ENCODE data around the gene HJV.

Gene HJV

GRCh38 chr1:145994391-145995120, 27.0 kb downstream of the HJV start:
- Histone ChIP-seq H3K27me3 (ENCODE audit: control insufficient read depth in 5 of 5, insufficient read depth in 4 of 5, low read length in 5 of 5) (no peaks in the 10 kb centered on the region), H3K36me3 (ENCODE audit: control insufficient read depth in 5 of 5, insufficient read depth in 5 of 5, low read length in 5 of 5) (peaks cover 23 to 38% (median 30%) of the 10 kb centered on the region in 5 donors), H3K4me3 (ENCODE audit: low read depth in 1 of 5, low read length in 5 of 5) (peak overlapping the region; percentile 89 to 100 (median 100)), H3K9me3 (ENCODE audit: control insufficient read depth in 5 of 5, low read length in 5 of 5) (no peaks in the 10 kb centered on the region), H3K9ac (ENCODE audit: low read length in 5 of 5) (peak overlapping the region; percentile 87 to 100 (median 92)), H3K27ac (ENCODE audit: low read depth, low read length) (peak overlapping the region; percentile 88), H3K4me1 (ENCODE audit: control insufficient read depth in 5 of 5, insufficient read depth in 5 of 5, low read length in 5 of 5) (peaks cover 11 to 72% (median 60%) of the 10 kb centered on the region in 5 donors)

GRCh38 chr1:145993618-145994390, 27.7 kb downstream of the HJV start:
- peaks cover 9 to 64% (median 53%) of the 10 kb centered on the region in 5 donors for H3K4me1 ChIP-seq (ENCODE audit: control insufficient read depth in 5 of 5, insufficient read depth in 5 of 5, low read length in 5 of 5)
- H3K9ac ChIP-seq (ENCODE audit: low read length in 5 of 5): peak overlapping the region; percentile 87 to 100 (median 92)
- peaks cover 23 to 38% (median 30%) of the 10 kb centered on the region in 5 donors for H3K36me3 ChIP-seq (ENCODE audit: control insufficient read depth in 5 of 5, insufficient read depth in 5 of 5, low read length in 5 of 5)

DNA sequence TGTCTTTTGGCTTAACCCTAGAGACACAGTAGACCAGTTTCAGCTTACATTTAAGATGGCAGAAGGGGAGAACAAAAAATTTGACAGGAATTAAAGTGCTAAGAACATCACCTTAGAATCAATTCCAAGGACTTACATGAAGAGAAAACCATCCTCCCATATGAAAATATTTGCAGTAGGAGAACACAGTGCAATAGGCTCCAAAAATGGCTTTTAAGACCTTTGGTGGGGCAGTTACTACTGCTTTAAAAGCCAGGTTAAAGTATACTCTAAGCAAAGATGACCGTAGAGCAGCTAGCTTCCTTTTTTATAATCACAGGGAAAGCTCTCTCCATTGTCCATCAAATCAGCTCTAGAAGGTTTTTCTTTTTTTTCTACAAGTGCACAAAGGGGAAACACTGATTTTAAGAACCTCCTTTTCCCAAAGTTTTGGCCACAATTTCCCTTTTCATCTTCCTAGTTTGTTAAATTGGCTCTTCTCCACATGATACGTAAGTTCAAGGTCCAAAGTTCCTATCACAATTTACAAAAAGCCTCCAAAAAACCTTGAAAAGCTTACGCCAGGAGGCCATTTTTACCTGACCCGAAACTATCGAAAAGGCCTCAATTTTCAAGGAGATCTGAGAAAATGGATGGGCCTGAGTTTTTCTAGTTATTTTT, 28.4 kb downstream of the HJV start:
- Histone ChIP-seq H3K9ac (ENCODE audit: low read length in 5 of 5) (peak overlapping the region; percentile 87 to 100 (median 92)), H3K9me3 (ENCODE audit: control insufficient read depth in 5 of 5, low read length in 5 of 5) (no peaks in the 10 kb centered on the region), H3K27me3 (ENCODE audit: control insufficient read depth in 5 of 5, insufficient read depth in 4 of 5, low read length in 5 of 5) (no peaks in the 10 kb centered on the region), H3K27ac (ENCODE audit: low read depth, low read length) (peak overlapping the region; percentile 88), H3K36me3 (ENCODE audit: control insufficient read depth in 5 of 5, insufficient read depth in 5 of 5, low read length in 5 of 5) (peaks cover 23 to 38% (median 30%) of the 10 kb centered on the region in 5 donors), H3K4me3 (ENCODE audit: low read depth in 1 of 5, low read length in 5 of 5) (peak overlapping the region; percentile 89 to 100 (median 100)), H3K4me1 (ENCODE audit: control insufficient read depth in 5 of 5, insufficient read depth in 5 of 5, low read length in 5 of 5) (peaks cover 8 to 57% (median 46%) of the 10 kb centered on the region in 5 donors)

More at GRCh38 chr1:145993618-145994390, 27.7 kb downstream of the HJV start:
- H3K9me3 ChIP-seq (ENCODE audit: control insufficient read depth in 5 of 5, low read length in 5 of 5): no peaks in the 10 kb centered on the region
- no peaks in the 10 kb centered on the region for H3K27me3 ChIP-seq (ENCODE audit: control insufficient read depth in 5 of 5, insufficient read depth in 4 of 5, low read length in 5 of 5)
- H3K27ac ChIP-seq (ENCODE audit: low read depth, low read length): peak overlapping the region; percentile 88
- H3K4me3 ChIP-seq (ENCODE audit: low read depth in 1 of 5, low read length in 5 of 5): peak overlapping the region; percentile 89 to 100 (median 100)

GRCh38 chr1:145992502-145992936, 29.0 kb downstream of the HJV start:
- Histone ChIP-seq H3K9ac (ENCODE audit: low read length in 5 of 5) (peak overlapping the region; percentile 44 to 95 (median 90)), H3K27ac (ENCODE audit: low read depth, low read length) (peak overlapping the region; percentile 88), H3K36me3 (ENCODE audit: control insufficient read depth in 5 of 5, insufficient read depth in 5 of 5, low read length in 5 of 5) (peaks cover 23 to 38% (median 30%) of the 10 kb centered on the region in 5 donors), H3K27me3 (ENCODE audit: control insufficient read depth in 5 of 5, insufficient read depth in 4 of 5, low read length in 5 of 5) (no peaks in the 10 kb centered on the region), H3K9me3 (ENCODE audit: control insufficient read depth in 5 of 5, low read length in 5 of 5) (no peaks in the 10 kb centered on the region), H3K4me1 (ENCODE audit: control insufficient read depth in 5 of 5, insufficient read depth in 5 of 5, low read length in 5 of 5) (peaks cover 7 to 51% (median 40%) of the 10 kb centered on the region in 5 donors), H3K4me3 (ENCODE audit: low read depth in 1 of 5, low read length in 5 of 5) (peak overlapping the region; percentile 89 to 100 (median 100))

DNA sequence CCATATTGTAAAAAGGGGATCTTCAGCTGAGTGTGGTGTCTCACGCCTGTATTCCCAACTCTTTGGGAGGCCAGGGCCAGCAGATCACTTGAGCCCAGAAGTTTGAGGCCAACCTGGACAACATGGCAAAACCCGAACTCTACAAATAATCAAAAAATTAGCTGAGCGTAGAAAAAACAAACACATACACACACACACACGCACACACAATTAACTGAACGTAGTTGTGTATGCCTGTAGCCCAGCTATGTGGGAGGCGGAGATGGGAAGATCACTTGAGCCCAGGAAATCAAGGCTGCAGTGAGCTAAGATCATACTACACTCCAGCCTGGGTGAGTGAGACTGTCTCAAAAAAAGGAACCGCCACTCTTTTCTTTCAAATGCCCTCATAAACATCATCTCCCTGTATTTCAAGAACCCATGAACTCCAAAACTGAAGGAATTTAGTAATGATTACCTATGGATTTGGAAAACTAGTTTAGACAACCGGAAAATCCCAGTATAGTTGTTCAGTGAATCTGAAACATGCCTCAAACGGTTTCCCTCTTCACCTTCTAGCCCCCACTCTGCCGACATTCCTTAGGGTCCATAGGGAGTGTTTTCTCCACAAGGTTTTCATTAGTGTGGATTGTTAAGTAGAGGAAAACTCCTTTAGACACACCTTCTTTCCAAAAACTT, 29.7 kb downstream of the HJV start:
- no peaks in the 10 kb centered on the region for H3K27me3 ChIP-seq (ENCODE audit: control insufficient read depth in 5 of 5, insufficient read depth in 4 of 5, low read length in 5 of 5)
- H3K9me3 ChIP-seq (ENCODE audit: control insufficient read depth in 5 of 5, low read length in 5 of 5): no peaks in the 10 kb centered on the region
- peak overlapping the region; percentile 7 to 92 (median 87) for H3K9ac ChIP-seq (ENCODE audit: low read length in 5 of 5)
- H3K4me3 ChIP-seq (ENCODE audit: low read depth in 1 of 5, low read length in 5 of 5): peak overlapping the region; percentile 89 to 100 (median 100)
- H3K4me1 ChIP-seq (ENCODE audit: control insufficient read depth in 5 of 5, insufficient read depth in 5 of 5, low read length in 5 of 5): peaks cover 7 to 45% (median 33%) of the 10 kb centered on the region in 5 donors
- H3K36me3 ChIP-seq (ENCODE audit: control insufficient read depth in 5 of 5, insufficient read depth in 5 of 5, low read length in 5 of 5): peaks cover 23 to 38% (median 30%) of the 10 kb centered on the region in 5 donors
- H3K27ac ChIP-seq (ENCODE audit: low read depth, low read length): peak overlapping the region; percentile 88

DNA sequence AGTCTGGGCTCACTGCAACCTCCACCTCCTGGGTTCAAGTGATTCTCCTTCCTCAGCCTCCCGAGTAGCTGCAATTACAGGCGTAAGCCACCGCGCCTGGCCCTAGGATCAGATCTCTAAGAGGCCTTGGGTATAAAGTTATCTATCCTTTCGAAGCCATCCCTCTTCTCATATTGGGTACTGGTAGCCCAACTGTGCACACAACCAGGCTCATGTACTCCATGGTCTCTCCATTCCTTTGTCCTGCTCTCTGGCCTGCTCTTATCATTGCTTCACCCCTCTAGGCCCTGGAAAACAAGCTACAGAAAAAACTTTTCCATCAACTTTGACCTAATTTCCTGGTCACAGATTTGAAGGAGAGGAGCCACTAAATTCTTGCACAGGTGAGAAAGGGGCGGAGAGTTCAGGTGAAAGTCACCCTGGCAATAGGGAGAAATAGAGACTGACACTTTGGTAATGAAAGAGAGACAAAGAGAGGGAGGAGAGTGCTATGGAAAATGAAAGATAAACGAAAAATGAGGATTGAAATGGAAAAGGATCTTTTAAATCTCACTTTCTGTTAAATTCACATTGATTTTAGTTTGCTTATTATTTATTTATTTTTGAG, 31.2 kb downstream of the HJV start:
- Histone ChIP-seq H3K36me3 (ENCODE audit: control insufficient read depth in 5 of 5, insufficient read depth in 5 of 5, low read length in 5 of 5) (peaks cover 19 to 35% (median 30%) of the 10 kb centered on the region in 5 donors), H3K4me3 (ENCODE audit: low read depth in 1 of 5, low read length in 5 of 5) (no peak overlapping the region), H3K27me3 (ENCODE audit: control insufficient read depth in 5 of 5, insufficient read depth in 4 of 5, low read length in 5 of 5) (no peaks in the 10 kb centered on the region), H3K9me3 (ENCODE audit: control insufficient read depth in 5 of 5, low read length in 5 of 5) (no peaks in the 10 kb centered on the region), H3K4me1 (ENCODE audit: control insufficient read depth in 5 of 5, insufficient read depth in 5 of 5, low read length in 5 of 5) (peaks cover 10 to 56% (median 44%) of the 10 kb centered on the region in 5 donors), H3K27ac (ENCODE audit: low read depth, low read length) (peak overlapping the region; percentile 88), H3K9ac (ENCODE audit: low read length in 5 of 5) (no peak overlapping the region)

DNA sequence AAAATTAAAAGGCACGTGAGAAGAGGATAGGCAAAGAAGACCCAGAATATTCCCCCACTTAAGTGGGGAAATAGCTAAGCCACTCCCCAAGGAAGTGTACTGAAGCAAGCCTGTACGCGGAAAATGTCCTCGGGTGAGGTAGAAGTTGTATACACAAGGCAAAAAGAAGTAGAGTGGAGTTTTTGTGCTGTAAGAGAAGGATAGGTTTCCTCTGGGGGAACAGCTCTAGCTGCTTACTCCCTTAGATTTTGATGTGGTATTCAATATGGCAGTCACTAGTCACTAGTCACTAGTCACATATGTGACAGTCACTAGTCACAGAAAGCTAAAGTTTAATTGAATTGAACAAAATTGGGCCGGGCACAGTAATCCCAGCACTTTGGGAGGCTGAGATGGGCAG, 32.8 kb downstream of the HJV start:
- no peaks in the 10 kb centered on the region for H3K9me3 ChIP-seq (ENCODE audit: control insufficient read depth in 5 of 5, low read length in 5 of 5)
- H3K36me3 ChIP-seq (ENCODE audit: control insufficient read depth in 5 of 5, insufficient read depth in 5 of 5, low read length in 5 of 5): peaks cover 9 to 19% (median 14%) of the 10 kb centered on the region in 5 donors
- no peak overlapping the region for H3K4me3 ChIP-seq (ENCODE audit: low read depth in 1 of 5, low read length in 5 of 5)
- H3K27ac ChIP-seq (ENCODE audit: low read depth, low read length): peak overlapping the region; percentile 27
- H3K27me3 ChIP-seq (ENCODE audit: control insufficient read depth in 5 of 5, insufficient read depth in 4 of 5, low read length in 5 of 5): no peaks in the 10 kb centered on the region
- H3K4me1 ChIP-seq (ENCODE audit: control insufficient read depth in 5 of 5, insufficient read depth in 5 of 5, low read length in 5 of 5): peaks cover 11 to 62% (median 52%) of the 10 kb centered on the region in 5 donors
- no peak overlapping the region for H3K9ac ChIP-seq (ENCODE audit: low read length in 5 of 5)

GRCh38 chr1:145987926-145988325, 33.6 kb downstream of the HJV start:
- Histone ChIP-seq H3K27ac (ENCODE audit: low read depth, low read length) (peak overlapping the region; percentile 57), H3K9me3 (ENCODE audit: control insufficient read depth in 5 of 5, low read length in 5 of 5) (no peaks in the 10 kb centered on the region), H3K36me3 (ENCODE audit: control insufficient read depth in 5 of 5, insufficient read depth in 5 of 5, low read length in 5 of 5) (peaks cover 2 to 11% (median 6%) of the 10 kb centered on the region in 5 donors), H3K27me3 (ENCODE audit: control insufficient read depth in 5 of 5, insufficient read depth in 4 of 5, low read length in 5 of 5) (no peaks in the 10 kb centered on the region), H3K4me3 (ENCODE audit: low read depth in 1 of 5, low read length in 5 of 5) (no peak overlapping the region), H3K9ac (ENCODE audit: low read length in 5 of 5) (no peak overlapping the region), H3K4me1 (ENCODE audit: control insufficient read depth in 5 of 5, insufficient read depth in 5 of 5, low read length in 5 of 5) (peaks cover 11 to 62% (median 52%) of the 10 kb centered on the region in 5 donors)

DNA sequence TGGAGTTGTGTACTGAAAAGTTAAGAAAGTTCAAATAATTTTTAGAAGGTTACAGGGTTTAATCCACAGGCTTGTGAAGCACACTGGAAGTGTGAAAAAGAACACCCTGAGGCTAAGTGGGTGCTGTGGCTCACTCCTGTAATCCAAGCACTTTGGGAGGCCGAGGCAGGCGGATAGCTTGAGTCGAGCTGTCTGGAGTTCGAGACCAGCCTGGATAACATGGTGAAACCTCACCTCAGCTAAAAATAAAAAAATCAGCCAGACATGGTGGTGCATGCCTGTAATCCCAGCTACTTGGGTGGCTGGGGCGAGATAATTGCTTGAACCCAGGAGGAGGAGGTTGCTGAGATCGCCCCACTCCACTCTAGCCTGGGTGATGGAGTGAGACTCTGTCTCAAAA, 35.0 kb downstream of the HJV start:
- H3K4me3 ChIP-seq (ENCODE audit: low read depth in 1 of 5, low read length in 5 of 5): no peak overlapping the region
- peak overlapping the region; percentile 90 for H3K27ac ChIP-seq (ENCODE audit: low read depth, low read length)
- H3K36me3 ChIP-seq (ENCODE audit: control insufficient read depth in 5 of 5, insufficient read depth in 5 of 5, low read length in 5 of 5): no peaks in the 10 kb centered on the region
- H3K4me1 ChIP-seq (ENCODE audit: control insufficient read depth in 5 of 5, insufficient read depth in 5 of 5, low read length in 5 of 5): peaks cover 10 to 63% (median 51%) of the 10 kb centered on the region in 5 donors
- no peaks in the 10 kb centered on the region for H3K9me3 ChIP-seq (ENCODE audit: control insufficient read depth in 5 of 5, low read length in 5 of 5)
- no peaks in the 10 kb centered on the region for H3K27me3 ChIP-seq (ENCODE audit: control insufficient read depth in 5 of 5, insufficient read depth in 4 of 5, low read length in 5 of 5)
- H3K9ac ChIP-seq (ENCODE audit: low read length in 5 of 5): no peak overlapping the region

Data from subcutaneous abdominal adipose tissue (tissue), 5 donors.